Subcutaneous abdominal adipose tissue (tissue), 5 donors: Measurements from ENCODE around the gene TRIM54.

Experiments
- H3K27ac ChIP-seq: one replicate; pipeline ENCODE4 v1.7.0; 2013; ENCODE audit warnings: low read depth, mild to moderate bottlenecking, inconsistent platforms, low read length, moderate library complexity
- H3K27me3 ChIP-seq, 5 donors: one replicate each; pipeline ENCODE4 v1.7.0; 2013; ENCODE audit warnings: low read length in 5 of 5, inconsistent platforms in 1 of 5; ENCODE audit not compliant: control insufficient read depth in 5 of 5, insufficient read depth in 4 of 5
- H3K36me3 ChIP-seq, 5 donors: one replicate each; pipeline ENCODE4 v1.7.0; 2013; ENCODE audit warnings: low read length in 5 of 5; ENCODE audit not compliant: control insufficient read depth in 5 of 5, insufficient read depth in 5 of 5
- H3K4me1 ChIP-seq, 5 donors: one replicate each; pipeline ENCODE4 v1.7.0; 2013; ENCODE audit warnings: low read length in 5 of 5, mild to moderate bottlenecking in 3 of 5, moderate library complexity in 1 of 5; ENCODE audit not compliant: control insufficient read depth in 5 of 5, insufficient read depth in 5 of 5
- H3K4me3 ChIP-seq, 5 donors: one replicate each; pipeline ENCODE4 v1.7.0; 2013; ENCODE audit warnings: low read length in 5 of 5, low read depth in 1 of 5
- H3K9ac ChIP-seq, 5 donors: one replicate each; pipeline ENCODE4 v1.7.0; 2013; ENCODE audit warnings: low read length in 5 of 5, mild to moderate bottlenecking in 4 of 5, moderate library complexity in 3 of 5
- H3K9me3 ChIP-seq, 5 donors: one replicate each; pipeline ENCODE4 v1.7.0; 2013; ENCODE audit warnings: low read length in 5 of 5; ENCODE audit not compliant: control insufficient read depth in 5 of 5
- donor health status: healthy.
- donor health status: healthy.
- donor health status: healthy.
- donor health status: healthy.
- donor health status: healthy.

TRIM54 gene

DNA sequence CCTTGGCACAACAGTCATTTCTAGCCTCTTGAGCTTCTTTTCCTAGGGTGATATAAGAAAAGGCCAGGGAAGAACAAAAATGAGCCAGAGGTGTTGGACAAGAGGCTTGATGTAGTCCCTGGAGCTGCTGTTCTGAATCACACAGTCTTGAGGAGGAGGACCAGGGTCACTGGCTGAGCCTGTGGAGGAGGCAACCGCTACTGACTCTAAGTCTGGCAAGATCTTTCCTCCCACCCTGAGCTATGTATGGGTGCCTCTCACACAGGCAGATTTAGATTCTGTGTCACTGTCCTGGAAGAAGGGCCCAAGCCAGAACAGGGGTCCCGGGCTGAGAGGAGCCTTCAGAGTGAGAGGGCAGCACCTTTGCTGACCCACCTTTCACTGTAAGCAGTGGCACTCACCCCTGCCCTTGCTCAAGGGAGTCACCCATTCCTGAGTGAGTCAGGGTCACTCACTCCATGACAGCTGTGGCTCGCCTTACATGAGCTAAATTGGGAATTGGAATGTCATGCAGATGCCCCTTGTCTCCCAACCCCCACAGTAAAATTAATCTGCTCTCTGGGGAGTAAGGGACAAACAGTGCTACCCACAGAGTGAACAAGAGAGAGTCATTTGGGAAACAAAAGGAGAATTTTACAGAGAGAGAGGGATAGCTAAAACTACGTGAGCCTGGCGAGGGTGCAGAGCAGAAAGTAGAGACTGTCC lies at the start of gene TRIM54:
Gene TRIM54 (plus strand): TSS at position 575 of the 705 bp plus-strand sequence. CDS start 303 bp downstream, outside the sequence.
- Histone ChIP-seq H3K27me3 (peaks cover 5 to 25% (median 15%) of the 10 kb centered on the region in 5 donors), H3K36me3 (no peaks in the 10 kb centered on the region), H3K9ac (no peak within 1 kb of the TSS), H3K4me3 (no peak within 1 kb of the TSS), H3K27ac (no peak within 1 kb of the TSS), H3K4me1 (no peaks in the 10 kb centered on the region), H3K9me3 (no peaks in the 10 kb centered on the region)

DNA sequence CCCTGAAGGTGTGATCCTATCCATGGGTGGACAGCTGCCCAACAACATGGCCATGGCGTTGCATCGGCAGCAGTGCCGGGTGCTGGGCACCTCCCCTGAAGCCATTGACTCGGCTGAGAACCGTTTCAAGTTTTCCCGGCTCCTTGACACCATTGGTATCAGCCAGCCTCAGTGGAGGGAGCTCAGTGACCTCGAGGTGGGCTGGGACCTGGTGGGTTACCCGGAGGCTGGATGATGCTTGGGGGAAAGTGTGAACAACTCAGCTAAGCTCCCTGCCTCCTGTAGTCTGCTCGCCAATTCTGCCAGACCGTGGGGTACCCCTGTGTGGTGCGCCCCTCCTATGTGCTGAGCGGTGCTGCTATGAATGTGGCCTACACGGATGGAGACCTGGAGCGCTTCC lies 48.9 kb upstream of the TRIM54 start:
- H3K9ac ChIP-seq: no peak overlapping the region
- H3K27me3 ChIP-seq: no peaks in the 10 kb centered on the region
- H3K27ac ChIP-seq: no peak overlapping the region
- H3K4me3 ChIP-seq: no peak overlapping the region
- H3K4me1 ChIP-seq: peaks cover 0 to 2% (median 0%) of the 10 kb centered on the region in 5 donors
- H3K36me3 ChIP-seq: peaks cover 6 to 96% (median 87%) of the 10 kb centered on the region in 5 donors
- no peaks in the 10 kb centered on the region for H3K9me3 ChIP-seq

DNA sequence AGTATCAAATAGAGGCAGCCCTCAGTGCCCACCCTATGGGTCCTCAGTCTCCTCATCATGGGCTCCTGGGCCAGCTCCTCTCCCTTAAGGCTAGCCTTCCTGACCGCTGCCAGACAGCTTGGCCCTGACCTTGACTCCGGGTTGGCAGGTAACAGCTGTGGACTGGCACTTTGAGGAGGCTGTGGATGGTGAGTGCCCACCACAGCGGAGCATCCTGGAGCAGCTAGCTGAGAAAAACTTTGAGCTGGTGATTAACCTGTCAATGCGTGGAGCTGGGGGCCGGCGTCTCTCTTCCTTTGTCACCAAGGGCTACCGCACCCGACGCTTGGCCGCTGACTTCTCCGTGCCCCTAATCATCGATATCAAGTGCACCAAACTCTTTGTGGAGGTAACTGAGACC lies 46.1 kb upstream of the TRIM54 start:
- Histone ChIP-seq H3K4me3 (no peak overlapping the region), H3K36me3 (peaks cover 6 to 100% (median 98%) of the 10 kb centered on the region in 5 donors), H3K27ac (no peak overlapping the region), H3K27me3 (no peaks in the 10 kb centered on the region), H3K4me1 (peaks cover 0 to 2% (median 0%) of the 10 kb centered on the region in 5 donors), H3K9ac (no peak overlapping the region), H3K9me3 (no peaks in the 10 kb centered on the region)

- Histone ChIP-seq H3K27ac (no peak overlapping the region), H3K4me1 (peaks cover 0 to 2% (median 0%) of the 10 kb centered on the region in 5 donors), H3K27me3 (no peaks in the 10 kb centered on the region), H3K9me3 (no peaks in the 10 kb centered on the region), H3K4me3 (no peak overlapping the region), H3K36me3 (peaks cover 4 to 100% (median 98%) of the 10 kb centered on the region in 5 donors), H3K9ac (no peak overlapping the region)
These were observed 45.6 kb upstream of the TRIM54 start for GRCh38 chr2:27236626-27237025.

DNA sequence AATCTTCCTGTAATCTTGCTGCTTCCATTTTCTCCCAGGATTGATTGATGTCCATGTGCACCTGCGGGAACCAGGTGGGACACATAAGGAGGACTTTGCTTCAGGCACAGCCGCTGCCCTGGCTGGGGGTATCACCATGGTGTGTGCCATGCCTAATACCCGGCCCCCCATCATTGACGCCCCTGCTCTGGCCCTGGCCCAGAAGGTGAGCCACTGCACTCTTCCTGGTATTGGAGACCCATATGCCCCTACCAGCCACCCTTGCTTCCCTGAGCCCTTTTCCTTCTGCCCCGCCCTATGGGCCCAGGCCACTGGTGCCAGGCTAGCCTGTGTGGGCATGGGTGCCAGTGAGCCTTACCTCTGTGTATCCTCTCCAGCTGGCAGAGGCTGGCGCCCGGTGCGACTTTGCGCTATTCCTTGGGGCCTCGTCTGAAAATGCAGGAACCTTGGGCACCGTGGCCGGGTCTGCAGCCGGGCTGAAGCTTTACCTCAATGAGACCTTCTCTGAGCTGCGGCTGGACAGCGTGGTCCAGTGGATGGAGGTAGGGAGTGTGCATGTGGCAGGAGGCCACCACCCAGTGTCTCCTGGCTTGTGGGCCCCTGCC lies 44.8 kb upstream of the TRIM54 start:
- no peaks in the 10 kb centered on the region for H3K27me3 ChIP-seq
- H3K4me1 ChIP-seq: peaks cover 0 to 2% (median 0%) of the 10 kb centered on the region in 5 donors
- H3K27ac ChIP-seq: no peak overlapping the region
- no peak overlapping the region for H3K9ac ChIP-seq
- H3K4me3 ChIP-seq: no peak overlapping the region
- H3K9me3 ChIP-seq: no peaks in the 10 kb centered on the region
- H3K36me3 ChIP-seq: peaks cover 3 to 100% (median 98%) of the 10 kb centered on the region in 5 donors

GRCh38 chr2:27238976-27239375 lies 43.3 kb upstream of the TRIM54 start:
- Histone ChIP-seq H3K9ac (no peak overlapping the region), H3K27me3 (no peaks in the 10 kb centered on the region), H3K4me3 (no peak overlapping the region), H3K4me1 (peaks cover 0 to 2% (median 0%) of the 10 kb centered on the region in 5 donors), H3K27ac (no peak overlapping the region), H3K36me3 (peaks cover 3 to 100% (median 98%) of the 10 kb centered on the region in 5 donors), H3K9me3 (no peaks in the 10 kb centered on the region)

DNA sequence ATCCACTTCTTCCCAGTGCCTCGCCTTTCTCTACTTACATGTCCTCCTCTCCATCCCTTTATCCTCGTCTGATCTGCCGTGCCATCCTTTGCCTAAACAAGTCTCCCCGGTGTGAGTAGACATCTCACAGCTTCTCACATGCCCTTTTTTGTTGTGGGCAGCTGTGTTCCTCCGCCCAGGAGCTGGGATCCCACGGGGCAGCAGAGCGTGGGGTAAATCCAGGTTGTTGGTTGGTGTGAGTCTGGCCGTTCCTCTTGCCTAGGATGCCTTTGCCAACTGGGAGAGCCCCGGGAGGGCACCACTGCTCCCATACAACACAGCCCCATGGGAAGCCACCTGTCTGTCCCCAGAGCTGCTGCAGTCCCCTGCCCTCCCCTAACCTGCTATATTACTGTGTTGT lies 41.8 kb upstream of the TRIM54 start:
- Histone ChIP-seq H3K27ac (no peak overlapping the region), H3K9me3 (no peaks in the 10 kb centered on the region), H3K4me3 (no peak overlapping the region), H3K27me3 (no peaks in the 10 kb centered on the region), H3K4me1 (peaks cover 0 to 2% (median 0%) of the 10 kb centered on the region in 5 donors), H3K9ac (no peak overlapping the region), H3K36me3 (peaks cover 0 to 92% (median 90%) of the 10 kb centered on the region in 5 donors)

DNA sequence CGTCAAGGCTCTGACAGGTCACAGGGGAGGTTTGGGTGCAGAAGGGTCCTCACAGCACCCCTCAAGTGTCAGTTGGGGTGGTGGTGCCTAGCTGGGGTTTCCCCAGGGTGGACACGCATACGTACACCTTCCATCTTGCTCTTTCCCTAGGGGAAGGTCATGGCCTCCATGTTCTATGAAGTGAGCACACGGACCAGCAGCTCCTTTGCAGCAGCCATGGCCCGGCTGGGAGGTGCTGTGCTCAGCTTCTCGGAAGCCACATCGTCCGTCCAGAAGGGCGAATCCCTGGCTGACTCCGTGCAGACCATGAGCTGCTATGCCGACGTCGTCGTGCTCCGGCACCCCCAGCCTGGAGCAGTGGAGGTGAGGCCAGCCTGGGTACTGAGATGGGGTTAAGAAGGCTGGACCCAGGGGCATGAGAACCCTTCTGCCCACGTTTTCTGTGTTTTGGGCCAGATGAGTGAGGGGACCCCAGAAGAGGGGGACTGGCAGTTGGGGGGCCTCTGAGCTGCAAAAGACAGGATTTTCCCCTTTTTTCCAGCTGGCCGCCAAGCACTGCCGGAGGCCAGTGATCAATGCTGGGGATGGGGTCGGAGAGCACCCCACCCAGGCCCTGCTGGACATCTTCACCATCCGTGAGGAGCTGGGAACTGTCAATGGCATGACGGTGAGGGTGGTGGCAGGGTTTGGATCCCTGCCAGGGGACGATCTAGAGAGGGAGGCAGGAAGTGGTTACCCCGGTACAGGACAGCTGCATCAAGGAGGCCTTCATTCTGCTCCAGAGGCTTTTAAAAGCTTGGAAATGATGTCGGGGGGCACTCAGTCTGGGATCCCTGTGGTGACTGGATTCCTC lies 40.2 kb upstream of the TRIM54 start:
- Histone ChIP-seq H3K27ac (no peak overlapping the region), H3K9me3 (no peaks in the 10 kb centered on the region), H3K4me3 (no peak overlapping the region), H3K27me3 (no peaks in the 10 kb centered on the region), H3K4me1 (peaks cover 0 to 2% (median 0%) of the 10 kb centered on the region in 5 donors), H3K36me3 (peaks cover 0 to 76% (median 75%) of the 10 kb centered on the region in 5 donors), H3K9ac (no peak overlapping the region)

- no peaks in the 10 kb centered on the region for H3K27me3 ChIP-seq
- peaks cover 0 to 70% (median 69%) of the 10 kb centered on the region in 5 donors for H3K36me3 ChIP-seq
- H3K9ac ChIP-seq: no peak overlapping the region
- no peak overlapping the region for H3K27ac ChIP-seq
- peaks cover 0 to 2% (median 0%) of the 10 kb centered on the region in 5 donors for H3K4me1 ChIP-seq
- no peaks in the 10 kb centered on the region for H3K9me3 ChIP-seq
- no peak overlapping the region for H3K4me3 ChIP-seq
These were observed 39.6 kb upstream of the TRIM54 start for GRCh38 chr2:27242614-27242951.
